A673 (cell line): ENCODE results near the gene ACTR10. TPM values are rescaled to one million over a fixed set of nuclear protein-coding genes. Genes with fewer than 3 reads are reported as not detected.

Source experiments
- BruUV-seq: library from RNA; stranded (reverse); fragments of 400-500 nt; replicated peaks from 2 replicates; lab custom pipeline; 2021; lab: Mats Ljungman, UMichigan
- CTCF ChIA-PET: fragments of 300-600 bp; sonication (Branson Sonifier 250); formaldehyde crosslinking; loops from one replicate; lab custom pipeline; 2022; ENCODE audit warnings: antibody characterized with exemption; lab: Charles Lee
- POLR2A ChIA-PET: fragments of 300-600 bp; sonication (Branson Sonifier 250); formaldehyde crosslinking; loops from one replicate; lab custom pipeline; 2022; ENCODE audit warnings: antibody characterized with exemption; ENCODE audit not compliant: low non-redundant PET; lab: Charles Lee
- DNase-seq: peaks from one replicate; pipeline ENCODE4 v3.0.0-alpha.2; 2015; ENCODE audit warnings: low spot score
- H3K27ac ChIP-seq: fragments of 200-600 bp; sonication (generic); 2 replicates; pipeline ENCODE4 v1.5.1; 2016; ENCODE audit warnings: mixed run types, low read depth, mild to moderate bottlenecking, mixed read lengths, antibody characterized with exemption, low read length; ENCODE audit not compliant: poor library complexity, severe bottlenecking
- H3K27me3 ChIP-seq: fragments of 200-600 bp; sonication (generic); replicated peaks from 2 replicates; pipeline ENCODE4 v1.6.1; 2017; ENCODE audit warnings: mixed run types, low read depth, mild to moderate bottlenecking, mixed read lengths, antibody characterized with exemption, low read length; ENCODE audit not compliant: insufficient read depth, poor library complexity
- H3K36me3 ChIP-seq: fragments of 200-600 bp; sonication (generic); 2 replicates; pipeline ENCODE4 v1.6.1; 2016; ENCODE audit warnings: mixed run types, mild to moderate bottlenecking, mixed read lengths, antibody characterized with exemption, low read length; ENCODE audit not compliant: insufficient read depth, poor library complexity, severe bottlenecking
- H3K4me1 ChIP-seq: fragments of 200-600 bp; sonication (generic); 2 replicates; pipeline ENCODE4 v1.6.1; 2017; ENCODE audit warnings: mixed run types, mild to moderate bottlenecking, mixed read lengths, antibody characterized with exemption, low read length; ENCODE audit not compliant: insufficient read depth, poor library complexity, severe bottlenecking
- H3K4me3 ChIP-seq: fragments of 200-600 bp; sonication (generic); 2 replicates; pipeline ENCODE4 v1.5.1; 2016; ENCODE audit warnings: low read depth, mixed run types, mild to moderate bottlenecking, mixed read lengths, low read length; ENCODE audit not compliant: poor library complexity, severe bottlenecking
- H3K9me3 ChIP-seq: fragments of 200-600 bp; sonication (generic); 2 replicates; pipeline ENCODE4 v1.6.1; 2016; ENCODE audit warnings: mixed run types, low read depth, mild to moderate bottlenecking, mixed read lengths, antibody characterized with exemption, low read length; ENCODE audit not compliant: poor library complexity, severe bottlenecking
- CTCF ChIP-seq: fragments of 300-800, 200-600 bp; sonication (generic); conservative IDR thresholded peaks from 2 replicates; pipeline ENCODE4 v1.5.1; 2017; ENCODE audit warnings: low read depth, mild to moderate bottlenecking, antibody characterized with exemption, low read length, moderate library complexity, mixed read lengths
- EZH2 ChIP-seq: fragments of 200-600 bp; sonication (generic); IDR thresholded peaks from 2 replicates; pipeline ENCODE4 v1.6.1; 2017; ENCODE audit warnings: borderline replicate concordance, low read depth, mild to moderate bottlenecking, mixed read lengths, antibody characterized with exemption, low read length; ENCODE audit not compliant: poor library complexity, severe bottlenecking
- intact Hi-C: fragments of 100-400 bp; cut with micrococcal nuclease; formaldehyde crosslinking; loops from one replicate; pipeline ENCODE4 v1.10.0; 2022; ENCODE audit not compliant: unreplicated experiment
- total RNA-seq: library from RNA; stranded (reverse); gene quantifications from 2 replicates; pipeline ENCODE4 v1.2.3, GENCODE V29; 2021

ACTR10 gene
- total RNA-seq, 1 experiment from 2014 or later, result 54.7 TPM

GRCh38 chr14:58283730-58284129 is 83.8 kb downstream of the ACTR10 start:
- H3K9me3 ChIP-seq, result no peaks in the 10 kb centered on the region
- no TSS peak for BruUV-seq
- TF ChIP-seq EZH2 (no peak), CTCF (no peak)
- ChIA-PET CTCF (no interaction called here), POLR2A (no interaction called here)
- intact Hi-C loops, result no loop called here
- peaks cover 19% of the 10 kb centered on the region for H3K4me1 ChIP-seq
- H3K36me3 ChIP-seq, result peaks cover 65% of the 10 kb centered on the region
- no peak for DNase-seq
- H3K27ac ChIP-seq, result no peak overlapping the region
- no peaks in the 10 kb centered on the region for H3K27me3 ChIP-seq
- H3K4me3 ChIP-seq, result no peak overlapping the region

DNA sequence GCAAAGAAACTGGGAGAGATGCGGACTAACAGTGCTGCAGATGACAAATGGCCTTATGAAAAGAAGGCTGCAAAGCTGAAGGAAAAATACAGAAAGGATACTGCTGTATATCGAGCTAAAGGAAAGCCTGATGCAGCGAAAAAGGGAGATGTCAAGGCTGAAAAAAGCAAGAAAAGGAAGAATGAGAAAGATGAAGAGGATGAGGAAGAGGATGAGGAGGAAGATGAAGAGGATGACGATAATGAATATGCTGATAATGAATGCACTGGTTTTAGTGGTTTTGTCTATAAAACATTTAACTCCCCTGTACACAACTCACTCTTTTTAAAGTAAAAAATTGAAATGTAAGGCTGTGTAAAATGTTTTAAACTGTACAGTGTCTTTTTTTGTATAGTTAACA is 85.2 kb downstream of the ACTR10 start:
- H3K4me3 ChIP-seq, result no peak overlapping the region
- ChIA-PET POLR2A (no interaction called here), CTCF (no interaction called here)
- no peak for TF ChIP-seq EZH2
- no peak for TF ChIP-seq CTCF
- H3K27ac ChIP-seq, result no peak overlapping the region
- H3K9me3 ChIP-seq, result no peaks in the 10 kb centered on the region
- BruUV-seq, result no TSS peak
- no peaks in the 10 kb centered on the region for H3K27me3 ChIP-seq
- peaks cover 19% of the 10 kb centered on the region for H3K4me1 ChIP-seq
- intact Hi-C loops, result no loop called here
- DNase-seq, result no peak
- H3K36me3 ChIP-seq, result peaks cover 76% of the 10 kb centered on the region

Other genes starting within 250 kb of the ACTR10 start
- gene ARMH4, start 47.9 kb upstream of the ACTR10 start, total RNA-seq, result 7.8 and 14.2 TPM in 2 replicates
- 355 and 375 TPM in 2 replicates for gene PSMA3, start 44.7 kb downstream of the ACTR10 start, total RNA-seq
- 24.1 and 24.9 TPM in 2 replicates for gene ARID4A, start 98.4 kb downstream of the ACTR10 start, total RNA-seq
- gene TOMM20L, start 195.8 kb downstream of the ACTR10 start, total RNA-seq, result not detected in 2 replicates
- 60.3 and 65.7 TPM in 2 replicates for gene TIMM9, start 227.4 kb downstream of the ACTR10 start, total RNA-seq
- 42.1 and 45.3 TPM in 2 replicates for gene KIAA0586, start 227.6 kb downstream of the ACTR10 start, total RNA-seq